GM03348 (cell line): ENCODE results near the gene CSTB.

Source experiments
- DNase-seq: peaks from one replicate; pipeline ENCODE4 v3.0.0; 2012; ENCODE audit warnings: low spot score

The CSTB gene

DNA sequence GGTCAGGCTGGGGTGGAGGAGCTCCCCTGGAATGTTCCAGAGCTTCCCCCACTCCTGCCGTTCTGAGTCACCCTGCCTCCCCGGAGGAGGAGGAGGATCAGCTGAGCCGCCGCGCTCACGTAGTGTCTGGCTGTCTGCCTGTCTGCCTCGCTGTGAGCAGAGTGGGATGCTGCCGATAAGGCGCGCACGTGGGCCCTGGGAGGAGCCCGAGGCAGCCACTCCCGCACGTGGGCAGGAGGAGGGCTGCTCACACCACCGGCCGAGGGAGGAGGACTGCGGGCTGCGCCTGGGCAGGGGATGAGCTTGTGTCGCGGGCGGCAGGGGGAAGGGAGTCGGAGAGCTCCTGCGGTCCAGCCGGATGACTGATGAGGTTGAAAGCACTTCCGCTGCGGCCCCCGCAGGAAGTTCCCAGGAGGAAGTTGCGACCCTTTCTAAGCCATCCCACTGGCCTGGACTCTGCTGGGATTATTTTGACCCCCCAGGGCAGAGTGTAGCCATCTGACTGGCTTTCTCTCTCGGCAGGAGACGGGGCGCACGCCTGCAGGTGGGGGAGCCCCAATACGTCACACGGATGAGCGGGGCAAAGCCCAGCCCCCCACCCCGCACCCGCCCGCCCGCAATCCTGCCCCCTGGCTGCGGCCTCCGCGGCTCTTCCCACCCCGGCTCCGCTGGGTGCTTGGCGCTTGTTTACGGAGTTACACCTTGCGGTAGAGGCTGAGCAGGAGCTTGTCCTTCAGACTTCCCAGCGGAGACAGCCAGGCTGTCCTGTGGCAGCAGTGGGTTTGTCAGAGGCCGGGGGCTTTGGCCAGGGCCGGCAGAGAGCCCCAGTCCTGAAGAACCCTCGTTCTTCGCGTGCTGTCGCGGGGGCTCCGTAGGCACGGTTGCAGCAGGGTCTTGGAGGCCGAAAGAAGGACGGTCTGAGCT lies 47.4 kb downstream of the CSTB start:
- peak; percentile 97 for DNase-seq

DNA sequence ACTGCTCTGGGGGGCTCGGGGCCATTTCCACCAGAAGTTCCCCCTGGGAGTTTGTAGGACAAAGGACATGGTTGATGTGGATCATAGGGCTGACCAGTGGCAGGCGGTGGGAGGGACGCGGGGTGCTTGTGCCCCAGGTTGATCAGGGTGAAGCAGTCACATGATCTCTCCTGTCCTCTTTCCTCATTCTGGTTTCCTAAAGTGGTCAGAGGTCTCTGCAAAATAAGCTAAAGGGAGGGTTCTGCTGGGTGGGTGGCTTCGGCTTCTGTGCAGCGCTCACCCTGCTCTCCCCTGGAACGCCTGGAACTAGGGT lies 48.0 kb downstream of the CSTB start:
- DNase-seq = no peak

DNA sequence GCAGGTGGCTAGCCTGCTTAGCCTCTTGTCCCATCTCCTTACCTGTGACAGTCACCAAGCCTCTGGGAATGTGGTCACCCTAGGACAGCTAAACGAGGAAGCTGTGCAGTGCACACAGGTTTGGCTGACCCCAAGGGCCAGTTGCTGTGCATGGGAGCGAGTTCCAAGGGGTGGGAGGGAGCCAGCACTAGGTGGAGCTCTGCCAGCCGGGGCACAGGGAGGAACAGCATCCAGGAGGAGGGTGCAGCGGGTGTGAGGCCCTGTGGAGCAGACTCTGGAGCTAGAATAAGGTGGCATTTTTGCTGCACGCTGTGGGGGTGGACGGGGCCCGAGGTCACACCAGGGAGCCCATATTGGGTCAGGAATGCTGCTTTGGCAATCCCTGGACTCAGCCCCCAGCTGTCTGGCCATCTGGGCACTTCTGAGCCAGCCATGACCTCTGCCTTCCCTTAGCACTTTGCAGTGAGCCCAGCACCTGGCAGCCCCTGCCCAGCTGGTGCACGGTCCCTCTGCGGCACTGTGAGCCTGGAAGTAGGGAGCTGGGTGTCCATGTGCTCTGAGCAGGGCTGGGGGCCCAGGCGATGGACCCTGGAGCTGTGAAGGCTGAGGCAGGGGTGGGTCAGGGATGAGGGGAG lies 48.5 kb downstream of the CSTB start:
- DNase-seq = no peak

DNA sequence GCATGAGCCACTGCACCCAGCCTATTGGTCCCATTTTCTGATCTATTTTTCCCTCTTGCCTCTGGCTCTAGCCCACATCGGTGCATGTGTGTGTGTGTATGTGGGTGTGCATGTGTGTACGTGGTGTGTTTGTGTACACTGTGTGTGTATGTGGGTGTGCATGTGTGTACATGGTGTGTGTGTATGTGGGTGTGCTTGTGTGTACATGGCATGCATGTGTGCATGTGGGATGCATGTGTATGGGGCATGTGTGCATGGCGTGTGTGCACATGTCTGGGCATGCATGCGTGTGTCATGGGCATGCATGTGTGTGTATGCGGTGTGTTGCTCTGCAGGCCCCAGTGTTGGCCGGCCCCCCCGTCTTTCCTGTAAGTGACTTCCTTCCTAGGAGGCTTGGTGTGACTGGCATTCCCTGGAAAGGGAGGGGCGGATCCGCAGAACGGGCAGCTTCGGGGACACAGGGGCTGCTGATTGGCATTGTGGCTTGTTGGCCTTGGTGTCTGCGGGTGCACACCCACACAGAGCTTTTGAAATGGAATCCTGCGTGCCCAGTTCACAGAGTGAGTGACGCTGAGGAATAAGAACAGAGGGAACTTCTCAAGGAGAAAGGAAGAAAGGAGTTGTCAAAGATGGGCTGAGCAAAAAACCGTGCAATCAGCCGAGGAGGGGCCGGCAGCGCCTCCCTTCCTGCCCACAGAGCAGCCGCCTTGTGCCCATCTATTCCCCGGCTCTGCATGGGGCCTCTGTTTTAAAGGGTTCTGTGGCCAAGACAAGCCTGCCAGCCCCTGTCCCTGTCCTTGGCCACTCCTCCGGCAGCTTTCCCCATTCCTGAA lies 49.2 kb downstream of the CSTB start:
- no peak for DNase-seq
